Spleen (tissue), 11 donors: ENCODE measurements around the gene CHST8. TPM values are rescaled to one million over a fixed set of nuclear protein-coding genes. Genes with fewer than 3 reads are reported as not detected.

Source experiments
- DNase-seq: peaks from one replicate; pipeline ENCODE4 v3.0.0-alpha.2; 2020
- H3K27ac ChIP-seq, 8 donors: fragments of 200-600 bp; sonication (generic) in 7 of 8; 1 replicate in 4 of 8; 2 replicates in 4 of 8; pipeline versions ENCODE4 v1.5.0 to v1.8.0; 2016 to 2021; ENCODE audit warnings: inconsistent platforms in 4 of 8, mild to moderate bottlenecking in 4 of 8, moderate library complexity in 1 of 8
- H3K27me3 ChIP-seq, 7 donors: fragments of 200-600 bp; sonication (generic) in 6 of 7; replicated peaks in 1 of 7; 1 replicate in 4 of 7; 2 replicates in 3 of 7; pipeline versions ENCODE4 v1.5.0 to v1.8.0; 2016 to 2021; ENCODE audit warnings: inconsistent platforms in 3 of 7, mild to moderate bottlenecking in 1 of 7
- H3K36me3 ChIP-seq, 6 donors: fragments of 200-600 bp; sonication (generic) in 5 of 6; 1 replicate in 4 of 6; 2 replicates in 2 of 6; pipeline versions ENCODE4 v1.5.0 to v1.8.0; 2016 to 2021; ENCODE audit warnings: inconsistent platforms in 2 of 6
- H3K4me1 ChIP-seq, 6 donors: fragments of 200-600 bp; sonication (generic) in 5 of 6; 1 replicate in 3 of 6; 2 replicates in 3 of 6; pipeline versions ENCODE4 v1.5.0 to v1.8.0; 2016 to 2021; ENCODE audit warnings: inconsistent platforms in 3 of 6
- H3K4me3 ChIP-seq, 8 donors: fragments of 200-600 bp; sonication (generic) in 7 of 8; 1 replicate in 4 of 8; 2 replicates in 4 of 8; pipeline versions ENCODE4 v1.5.0 to v1.8.0; 2016 to 2021; ENCODE audit warnings: inconsistent platforms in 4 of 8, mild to moderate bottlenecking in 4 of 8, moderate library complexity in 2 of 8
- H3K9me3 ChIP-seq, 8 donors: fragments of 200-600 bp; sonication (generic) in 7 of 8; 1 replicate in 4 of 8; 2 replicates in 4 of 8; pipeline versions ENCODE4 v1.5.0 to v1.8.0; 2016 to 2021; ENCODE audit warnings: inconsistent platforms in 4 of 8
- POLR2A ChIP-seq, 3 donors: fragments of 450-650 bp; IDR thresholded peaks; one replicate each; pipeline ENCODE4 v1.5.1; 2017; ENCODE audit warnings: antibody characterized with exemption in 3 of 3, mild to moderate bottlenecking in 1 of 3
- POLR2AphosphoS5 ChIP-seq, 3 donors: sonication (generic); formaldehyde crosslinking; IDR thresholded peaks; one replicate each; pipeline ENCODE4 v1.5.1; 2017; ENCODE audit warnings: antibody characterized with exemption in 3 of 3
- WGBS, 5 donors: extraction: QIAGEN DNeasy Blood & Tissue Kit in 3 of 5; methylation state at CpG; one replicate each; pipeline versions ENCODE4 v1.1.5 to v1.1.7; 2013 to 2018; 5-methylcytosine and 5-hydroxymethylcytosine counted together
- intact Hi-C: fragments of 100-400 bp; cut with DNase I; formaldehyde crosslinking; loops from one replicate; pipeline ENCODE4 v1.15.0; 2023; ENCODE audit warnings: low total_unique reads
- polyA plus RNA-seq, 3 donors: library from polyadenylated mRNA; stranded (reverse); fragments of 200-250 nt; gene quantifications; one replicate each; pipeline ENCODE4 v1.2.1, GENCODE V29; 2013
- total RNA-seq, 7 donors: library from RNA; depleted of rRNA in 3 of 7; stranded (reverse); fragments of >200 nt in 3 of 7; fragmentation: NEBNext Ultra II Directional in 4 of 7; extraction: Animal tissue kit (Norgen Biotek cat#: 25700) in 4 of 7; gene quantifications; one replicate each; pipeline versions ENCODE4 v1.1.0 to v1.2.1, GENCODE V29; 2016 to 2021
- TF ChIP-seq, protein P1 (sequence below), 11 experiments: fragments of 200-600 bp in 7 of 11; fragments of 450-650 bp in 4 of 11; sonication (generic) in 4 of 11; IDR thresholded peaks in 8 of 11; conservative IDR thresholded peaks in 3 of 11; 1 replicate in 7 of 11; 2 replicates in 4 of 11; pipeline versions ENCODE4 v1.4.0 to v1.8.0; 2016 to 2021; ENCODE audit warnings: antibody characterized with exemption in 11 of 11, inconsistent platforms in 4 of 11, mild to moderate bottlenecking in 1 of 11
- donor health status: healthy with polysubstance abuse.
- donor health status: DM: no; HTN: no; CAD: no; lungs with moderate emphysema.
- donor health status: DM: no; HTN: no; CAD: no.
- donor health status: Bipolar disorder and iron deficiency.
- donor health status: healthy.
- donor health status: DM: no; HTN: no; CAD: no.
- donor health status: DM: yes; HTN: yes; CAD: no.

Gene CHST8
- total and polyA plus RNA-seq, 10 donors = 0.43 to 4.0 (median 1.6) TPM

DNA sequence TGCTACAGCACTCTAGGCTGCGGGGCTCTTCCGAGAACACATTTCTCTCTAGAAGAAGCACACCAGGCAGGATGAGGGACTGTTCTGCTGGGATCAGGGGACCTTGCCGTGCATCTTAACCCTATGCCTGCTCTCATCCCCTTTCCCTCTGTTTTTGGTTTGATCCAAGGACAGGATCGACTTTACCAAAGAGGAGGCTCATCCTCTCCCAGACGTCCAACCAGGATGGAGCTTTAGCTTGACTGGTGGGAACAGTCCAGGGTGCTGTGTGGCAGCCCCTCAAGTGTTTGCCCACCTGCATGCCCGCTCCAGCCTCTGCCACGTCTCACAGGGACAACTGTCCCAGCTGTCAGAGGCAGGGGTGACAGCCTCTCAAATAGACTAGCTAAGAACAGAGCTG lies 132.6 kb downstream of the CHST8 start:
- DNase-seq = no peak

DNA sequence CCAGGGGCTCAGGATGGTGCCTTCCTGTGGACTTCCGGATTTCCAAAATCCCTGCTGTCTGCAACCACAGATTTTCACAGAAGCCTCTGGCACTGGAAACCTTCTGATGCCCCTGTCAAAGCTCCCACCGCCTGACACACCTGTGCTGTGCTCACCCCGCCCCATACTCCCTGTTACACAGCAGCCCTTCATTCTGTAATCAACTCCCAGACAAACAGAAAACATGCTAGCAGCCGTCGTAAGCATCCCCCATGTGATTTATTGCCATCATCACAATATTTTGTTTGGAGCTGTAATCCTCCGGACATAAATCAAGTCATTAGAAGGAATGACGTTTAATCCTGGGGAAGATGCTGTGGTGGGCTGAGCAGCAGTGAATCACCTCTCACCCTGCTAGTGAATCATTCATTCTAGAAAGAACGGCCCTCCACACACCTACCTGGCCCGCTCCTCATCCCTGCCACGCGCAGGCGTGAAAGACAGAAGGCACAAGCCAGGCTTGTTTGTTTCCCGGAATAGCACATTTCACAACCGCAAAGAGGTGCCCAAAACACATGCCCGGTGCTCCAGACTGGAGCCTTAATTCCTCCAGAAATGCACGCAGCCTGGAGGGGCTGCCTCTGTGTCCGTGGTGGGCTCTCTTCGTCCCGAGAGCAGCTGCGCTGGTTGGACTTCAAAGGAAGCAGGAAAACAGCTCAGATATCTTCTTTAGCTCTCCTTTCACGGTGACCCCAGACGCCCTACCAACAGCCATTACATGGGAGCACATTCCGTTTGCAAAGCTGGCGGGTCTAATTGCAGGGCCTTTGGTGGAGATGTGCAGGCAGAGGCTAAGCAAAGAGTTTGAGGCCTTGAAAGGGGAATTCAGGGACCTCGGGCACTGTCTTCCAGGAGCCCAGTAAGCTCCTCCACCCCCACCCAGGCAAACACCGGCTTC lies 133.6 kb downstream of the CHST8 start:
- Histone ChIP-seq H3K9me3 (no peaks in the 10 kb centered on the region), H3K36me3 (no peaks in the 10 kb centered on the region), H3K27me3 (peaks cover 0 to 26% (median 0%) of the 10 kb centered on the region in 7 donors), H3K4me1 (peaks cover 0 to 10% (median 2%) of the 10 kb centered on the region in 6 donors), H3K4me3 (no peak overlapping the region), H3K27ac (no peak overlapping the region)
- intact Hi-C loops = no loop called here
- WGBS, 5 donors = 69 to 74% (median 74%) methylated on average over 24 to 26 of the region's 26 CpGs
- no peak for DNase-seq
- TF ChIP-seq POLR2AphosphoS5 (IDR thresholded peaks at IDR 0.05) (no peak), POLR2A (IDR thresholded peaks at IDR 0.05) (no peak)
- TF ChIP-seq, protein P1, sequence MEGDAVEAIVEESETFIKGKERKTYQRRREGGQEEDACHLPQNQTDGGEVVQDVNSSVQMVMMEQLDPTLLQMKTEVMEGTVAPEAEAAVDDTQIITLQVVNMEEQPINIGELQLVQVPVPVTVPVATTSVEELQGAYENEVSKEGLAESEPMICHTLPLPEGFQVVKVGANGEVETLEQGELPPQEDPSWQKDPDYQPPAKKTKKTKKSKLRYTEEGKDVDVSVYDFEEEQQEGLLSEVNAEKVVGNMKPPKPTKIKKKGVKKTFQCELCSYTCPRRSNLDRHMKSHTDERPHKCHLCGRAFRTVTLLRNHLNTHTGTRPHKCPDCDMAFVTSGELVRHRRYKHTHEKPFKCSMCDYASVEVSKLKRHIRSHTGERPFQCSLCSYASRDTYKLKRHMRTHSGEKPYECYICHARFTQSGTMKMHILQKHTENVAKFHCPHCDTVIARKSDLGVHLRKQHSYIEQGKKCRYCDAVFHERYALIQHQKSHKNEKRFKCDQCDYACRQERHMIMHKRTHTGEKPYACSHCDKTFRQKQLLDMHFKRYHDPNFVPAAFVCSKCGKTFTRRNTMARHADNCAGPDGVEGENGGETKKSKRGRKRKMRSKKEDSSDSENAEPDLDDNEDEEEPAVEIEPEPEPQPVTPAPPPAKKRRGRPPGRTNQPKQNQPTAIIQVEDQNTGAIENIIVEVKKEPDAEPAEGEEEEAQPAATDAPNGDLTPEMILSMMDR (IDR thresholded peaks at IDR 0.05 in 8 of 11, conservative IDR thresholded peaks at IDR 0.05 in 3 of 11) = no peak

More for the DNA sequence above, 132.6 kb downstream of the CHST8 start:
- Histone ChIP-seq H3K36me3 (no peaks in the 10 kb centered on the region), H3K9me3 (no peaks in the 10 kb centered on the region), H3K27ac (no peak overlapping the region), H3K4me1 (peaks cover 0 to 10% (median 2%) of the 10 kb centered on the region in 6 donors), H3K27me3 (peaks cover 0 to 26% (median 0%) of the 10 kb centered on the region in 7 donors), H3K4me3 (no peak overlapping the region)
- intact Hi-C loops = no loop called here
- 66 to 83% (median 74%) methylated on average over 7 of the region's 7 CpGs for WGBS, 5 donors
- TF ChIP-seq, protein P1 (IDR thresholded peaks at IDR 0.05 in 8 of 11, conservative IDR thresholded peaks at IDR 0.05 in 3 of 11) = no peak
- TF ChIP-seq POLR2AphosphoS5 (IDR thresholded peaks at IDR 0.05) = no peak
- no peak for TF ChIP-seq POLR2A (IDR thresholded peaks at IDR 0.05)

DNA sequence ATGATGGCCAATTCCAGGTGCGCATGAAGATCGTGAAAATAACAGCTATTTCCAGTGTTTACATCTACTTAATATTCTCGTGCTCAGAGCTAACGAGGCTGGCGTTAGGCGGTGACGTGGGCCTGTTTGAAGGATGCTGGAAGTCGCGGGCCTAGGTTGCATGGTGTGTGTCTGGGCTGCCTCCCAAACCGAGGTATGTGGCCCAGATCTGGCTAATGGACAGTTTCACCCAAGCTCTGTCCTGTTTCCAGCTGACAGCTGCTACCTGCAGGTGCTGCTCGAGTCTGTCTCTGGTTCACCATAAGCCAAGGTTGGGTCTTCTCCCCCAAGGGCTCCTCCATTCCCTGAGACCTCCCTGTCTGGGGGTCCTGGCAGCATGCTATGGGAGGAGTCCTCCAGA lies 134.4 kb downstream of the CHST8 start:
- no peak for TF ChIP-seq POLR2AphosphoS5 (IDR thresholded peaks at IDR 0.05)
- TF ChIP-seq, protein P1 (IDR thresholded peaks at IDR 0.05 in 8 of 11, conservative IDR thresholded peaks at IDR 0.05 in 3 of 11) = no peak
- no peak for TF ChIP-seq POLR2A (IDR thresholded peaks at IDR 0.05)
- intact Hi-C loops = no loop called here
- DNase-seq = no peak
- no peak overlapping the region for H3K27ac ChIP-seq
- peaks cover 0 to 26% (median 0%) of the 10 kb centered on the region in 7 donors for H3K27me3 ChIP-seq
- WGBS, 5 donors = 81 to 91% (median 88%) methylated on average over 11 of the region's 11 CpGs
- H3K9me3 ChIP-seq = no peaks in the 10 kb centered on the region
- H3K4me1 ChIP-seq = peaks cover 0 to 10% (median 2%) of the 10 kb centered on the region in 6 donors
- no peaks in the 10 kb centered on the region for H3K36me3 ChIP-seq
- no peak overlapping the region for H3K4me3 ChIP-seq

DNA sequence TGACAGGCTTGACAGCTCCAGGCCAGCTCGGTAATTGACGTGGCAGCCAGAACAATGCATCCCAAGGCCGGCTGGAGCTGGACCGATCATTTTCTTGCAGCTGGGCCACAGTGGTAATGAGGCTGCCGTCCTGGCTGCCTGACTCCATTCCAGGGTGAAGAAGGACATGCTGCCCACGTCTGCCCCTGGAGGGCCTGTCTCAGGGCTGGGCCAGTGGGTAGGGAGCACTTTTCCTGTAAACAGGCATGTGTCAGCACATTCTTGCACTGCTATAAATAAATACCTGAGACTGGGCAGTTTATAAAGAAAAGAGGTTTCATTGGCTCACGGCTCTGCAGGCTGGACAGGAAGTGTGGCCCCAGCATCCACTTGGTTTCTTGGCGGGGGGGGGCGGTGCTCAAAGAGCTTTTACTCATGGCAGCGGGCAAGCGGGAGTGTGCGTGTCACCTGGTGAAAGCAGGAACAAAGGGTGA lies 136.8 kb downstream of the CHST8 start:
- Histone ChIP-seq H3K4me1 (peaks cover 0 to 10% (median 2%) of the 10 kb centered on the region in 6 donors), H3K9me3 (no peaks in the 10 kb centered on the region), H3K36me3 (no peaks in the 10 kb centered on the region), H3K4me3 (no peak overlapping the region), H3K27me3 (peaks cover 0 to 26% (median 0%) of the 10 kb centered on the region in 7 donors), H3K27ac (no peak overlapping the region)
- TF ChIP-seq POLR2AphosphoS5 (IDR thresholded peaks at IDR 0.05) = peak in 1 of 3 donors; percentile 27
- TF ChIP-seq, protein P1 (IDR thresholded peaks at IDR 0.05 in 8 of 11, conservative IDR thresholded peaks at IDR 0.05 in 3 of 11) = no peak
- no peak for TF ChIP-seq POLR2A (IDR thresholded peaks at IDR 0.05)
- intact Hi-C loops = no loop called here
- 27 to 36% (median 33%) methylated on average over 10 to 12 of the region's 12 CpGs for WGBS, 5 donors
- DNase-seq = no peak
